LNCaP clone FGC (cell line): ENCODE data around the gene SLC25A13.
A peak's percentile ranks its signal among the peaks of the same experiment; 100 is the strongest.

Experiments
- DNase-seq: peaks from one replicate; pipeline ENCODE4 v3.0.0-alpha.2; 2011; ENCODE audit warnings: low read depth
- H3K4me3 ChIP-seq: 2 replicates; pipeline ENCODE4 v1.5.1; 2011; ENCODE audit warnings: mild to moderate bottlenecking, low read depth, low read length, control low read depth
- CTCF ChIP-seq: IDR thresholded peaks from 2 replicates; pipeline ENCODE4 v1.5.1; 2012; ENCODE audit warnings: mild to moderate bottlenecking; ENCODE audit not compliant: control insufficient read depth, insufficient read depth; ENCODE audit errors: extremely low read depth

Gene SLC25A13

GRCh38 chr7:96322847-96323461, 1.1 kb upstream of the SLC25A13 start:
- H3K4me3 ChIP-seq, result no peak overlapping the region
- TF ChIP-seq CTCF, result no peak
- no peak for DNase-seq

- peak overlapping the region; percentile 82 for H3K4me3 ChIP-seq
- DNase-seq, result no peak
- TF ChIP-seq CTCF, result no peak
Measured at GRCh38 chr7:96322373-96322695, 436 bp upstream of the SLC25A13 start.

- no peak for TF ChIP-seq CTCF
- H3K4me3 ChIP-seq, result peak overlapping the region; percentile 82
- DNase-seq, result peak; percentile 61
Measured at GRCh38 chr7:96321031-96321657, 754 bp downstream of the SLC25A13 start.

- no peak for DNase-seq
- H3K4me3 ChIP-seq, result peak overlapping the region; percentile 82; the same call in 1 of the 2 replicates
- TF ChIP-seq CTCF, result no peak
Measured at GRCh38 chr7:96320442-96320841, 1.5 kb downstream of the SLC25A13 start.

- TF ChIP-seq CTCF, result no peak
- H3K4me3 ChIP-seq, result no peak overlapping the region
- DNase-seq, result no peak
Measured at GRCh38 chr7:96319439-96319838, 2.5 kb downstream of the SLC25A13 start.

- H3K4me3 ChIP-seq, result no peak overlapping the region
- TF ChIP-seq CTCF, result no peak
- no peak for DNase-seq
Measured at GRCh38 chr7:96316949-96317348, 4.9 kb downstream of the SLC25A13 start.

GRCh38 chr7:96315125-96315512, 6.8 kb downstream of the SLC25A13 start:
- DNase-seq, result no peak
- TF ChIP-seq CTCF, result no peak
- H3K4me3 ChIP-seq, result no peak overlapping the region
